ENCODE measurements around the gene TTLL11. TPM values are rescaled to one million over a fixed set of nuclear protein-coding genes. Genes with fewer than 3 reads are reported as not detected.
A peak's percentile ranks its signal among the peaks of the same experiment; 100 is the strongest.

The TTLL11 gene
- total RNA-seq, 1 experiment from 2014 or later = 7.0 TPM

- Histone ChIP-seq H3K4me1 (ENCODE audit: insufficient read depth, low read length) (no peaks in the 10 kb centered on the region), H3K4me3 (ENCODE audit: low read length) (no peak overlapping the region), H3K9ac (ENCODE audit: low read length) (no peak overlapping the region), H3K9me2 (replicated peaks; ENCODE audit: low read length) (no peaks in the 10 kb centered on the region), H3K27me3 (ENCODE audit: low read length) (no peaks in the 10 kb centered on the region), H3K27ac (ENCODE audit: low read length) (no peak overlapping the region), H3K9me3 (ENCODE audit: low read length) (no peaks in the 10 kb centered on the region), H3K36me3 (ENCODE audit: low read depth, low read length) (no peaks in the 10 kb centered on the region), H3F3A (ENCODE audit: low read length, unreplicated experiment) (no peaks in the 10 kb centered on the region), H4K20me1 (ENCODE audit: low read length) (no peaks in the 10 kb centered on the region), H3K79me2 (ENCODE audit: low read length) (no peaks in the 10 kb centered on the region), H2AFZ (ENCODE audit: low read length) (no peak overlapping the region), H3K4me2 (ENCODE audit: low read length) (no peak overlapping the region)
- POLR2A ChIA-PET (ENCODE audit: unreplicated experiment) = no interaction called here
- DNase-seq (no peak), ATAC-seq (no peak)
- BruUV-seq (replicated peaks) = no TSS peak
- intact Hi-C loops (cut with micrococcal nuclease) = no loop called here
- TF ChIP-seq EZH2 (IDR thresholded peaks at IDR 0.05; ENCODE audit: low read length, unreplicated experiment) (no peak), EZH2phosphoT487 (IDR thresholded peaks at IDR 0.05; ENCODE audit: borderline replicate concordance, low read length) (no peak)
- TF ChIP-seq, protein P1, sequence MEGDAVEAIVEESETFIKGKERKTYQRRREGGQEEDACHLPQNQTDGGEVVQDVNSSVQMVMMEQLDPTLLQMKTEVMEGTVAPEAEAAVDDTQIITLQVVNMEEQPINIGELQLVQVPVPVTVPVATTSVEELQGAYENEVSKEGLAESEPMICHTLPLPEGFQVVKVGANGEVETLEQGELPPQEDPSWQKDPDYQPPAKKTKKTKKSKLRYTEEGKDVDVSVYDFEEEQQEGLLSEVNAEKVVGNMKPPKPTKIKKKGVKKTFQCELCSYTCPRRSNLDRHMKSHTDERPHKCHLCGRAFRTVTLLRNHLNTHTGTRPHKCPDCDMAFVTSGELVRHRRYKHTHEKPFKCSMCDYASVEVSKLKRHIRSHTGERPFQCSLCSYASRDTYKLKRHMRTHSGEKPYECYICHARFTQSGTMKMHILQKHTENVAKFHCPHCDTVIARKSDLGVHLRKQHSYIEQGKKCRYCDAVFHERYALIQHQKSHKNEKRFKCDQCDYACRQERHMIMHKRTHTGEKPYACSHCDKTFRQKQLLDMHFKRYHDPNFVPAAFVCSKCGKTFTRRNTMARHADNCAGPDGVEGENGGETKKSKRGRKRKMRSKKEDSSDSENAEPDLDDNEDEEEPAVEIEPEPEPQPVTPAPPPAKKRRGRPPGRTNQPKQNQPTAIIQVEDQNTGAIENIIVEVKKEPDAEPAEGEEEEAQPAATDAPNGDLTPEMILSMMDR (conservative IDR thresholded peaks at IDR 0.05; ENCODE audit: low read depth, low read length) = no peak
- CTCF ChIA-PET = no interaction called here
These were observed 27.0 kb downstream of the TTLL11 start for GRCh38 chr9:122065923-122066629.

DNA sequence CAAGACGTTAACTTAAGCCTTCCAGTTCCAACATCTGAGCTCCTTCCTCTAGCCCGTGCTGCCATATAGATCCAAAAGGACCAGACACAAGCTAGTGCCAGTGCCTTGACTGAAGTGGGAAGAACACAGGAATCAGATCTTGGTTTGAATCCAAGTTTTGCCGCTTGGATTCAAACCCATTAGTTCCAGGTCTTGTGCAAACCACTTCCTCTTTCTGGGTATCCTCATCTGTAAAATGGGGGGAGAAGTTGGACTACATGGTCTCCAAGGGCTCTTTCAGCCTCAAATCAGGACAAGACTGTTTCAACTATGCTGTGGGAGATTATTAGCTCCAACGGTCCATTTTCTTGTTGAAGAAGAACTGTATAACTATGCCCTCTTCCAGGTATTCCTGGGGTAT, 32.6 kb downstream of the TTLL11 start:
- Histone ChIP-seq H3K9ac (ENCODE audit: low read length) (no peak overlapping the region), H3K79me2 (ENCODE audit: low read length) (no peaks in the 10 kb centered on the region), H2AFZ (ENCODE audit: low read length) (no peak overlapping the region), H3K4me1 (ENCODE audit: insufficient read depth, low read length) (peaks cover 5% of the 10 kb centered on the region), H3K4me2 (ENCODE audit: low read length) (no peak overlapping the region), H4K20me1 (ENCODE audit: low read length) (no peaks in the 10 kb centered on the region), H3K36me3 (ENCODE audit: low read depth, low read length) (no peaks in the 10 kb centered on the region), H3K4me3 (ENCODE audit: low read length) (no peak overlapping the region), H3K27ac (ENCODE audit: low read length) (no peak overlapping the region), H3K27me3 (ENCODE audit: low read length) (no peaks in the 10 kb centered on the region), H3F3A (ENCODE audit: low read length, unreplicated experiment) (no peaks in the 10 kb centered on the region), H3K9me3 (ENCODE audit: low read length) (no peaks in the 10 kb centered on the region), H3K9me2 (replicated peaks; ENCODE audit: low read length) (no peaks in the 10 kb centered on the region)
- ATAC-seq = no peak
- DNase-seq = no peak
- TF ChIP-seq EZH2phosphoT487 (IDR thresholded peaks at IDR 0.05; ENCODE audit: borderline replicate concordance, low read length) = no peak
- TF ChIP-seq EZH2 (IDR thresholded peaks at IDR 0.05; ENCODE audit: low read length, unreplicated experiment) = no peak
- TF ChIP-seq, protein P1 (conservative IDR thresholded peaks at IDR 0.05; ENCODE audit: low read depth, low read length) = no peak
- intact Hi-C loops (cut with micrococcal nuclease) = no loop called here
- no TSS peak for BruUV-seq (replicated peaks)
- ChIA-PET POLR2A (ENCODE audit: unreplicated experiment) (no interaction called here), CTCF (no interaction called here)

GRCh38 chr9:122059955-122060324, 33.2 kb downstream of the TTLL11 start:
- Histone ChIP-seq H2AFZ (ENCODE audit: low read length) (no peak overlapping the region), H3K36me3 (ENCODE audit: low read depth, low read length) (no peaks in the 10 kb centered on the region), H4K20me1 (ENCODE audit: low read length) (no peaks in the 10 kb centered on the region), H3K4me2 (ENCODE audit: low read length) (no peak overlapping the region), H3K27ac (ENCODE audit: low read length) (no peak overlapping the region), H3K9me3 (ENCODE audit: low read length) (no peaks in the 10 kb centered on the region), H3K9me2 (replicated peaks; ENCODE audit: low read length) (no peaks in the 10 kb centered on the region), H3K9ac (ENCODE audit: low read length) (no peak overlapping the region), H3K4me3 (ENCODE audit: low read length) (no peak overlapping the region), H3K27me3 (ENCODE audit: low read length) (no peaks in the 10 kb centered on the region), H3F3A (ENCODE audit: low read length, unreplicated experiment) (no peaks in the 10 kb centered on the region), H3K79me2 (ENCODE audit: low read length) (no peaks in the 10 kb centered on the region), H3K4me1 (ENCODE audit: insufficient read depth, low read length) (peaks cover 5% of the 10 kb centered on the region)
- CTCF ChIA-PET = no interaction called here
- intact Hi-C loops (cut with micrococcal nuclease) = no loop called here
- TF ChIP-seq EZH2 (IDR thresholded peaks at IDR 0.05; ENCODE audit: low read length, unreplicated experiment) (no peak), EZH2phosphoT487 (IDR thresholded peaks at IDR 0.05; ENCODE audit: borderline replicate concordance, low read length) (no peak)
- TF ChIP-seq, protein P1 (conservative IDR thresholded peaks at IDR 0.05; ENCODE audit: low read depth, low read length) = no peak
- BruUV-seq (replicated peaks) = no TSS peak
- DNase-seq (peak; percentile 29), ATAC-seq (no peak)
- POLR2A ChIA-PET (ENCODE audit: unreplicated experiment) = no interaction called here
